Mesodermal cell (in vitro differentiated cells): ENCODE data around the gene SPINDOC. TPM values are rescaled to one million over a fixed set of nuclear protein-coding genes. Genes with fewer than 3 reads are reported as not detected.

Experiments
- H3K27ac ChIP-seq: 2 replicates; pipeline ENCODE4 v1.7.0; 2013; ENCODE audit warnings: mild to moderate bottlenecking, low read depth, low read length, moderate library complexity; ENCODE audit not compliant: severe bottlenecking
- H3K36me3 ChIP-seq: 2 replicates; pipeline ENCODE4 v1.7.1; 2013; ENCODE audit warnings: mild to moderate bottlenecking, low read length, moderate library complexity; ENCODE audit not compliant: control insufficient read depth, insufficient read depth
- H3K4me1 ChIP-seq: one replicate; pipeline ENCODE4 v1.7.1; 2013; ENCODE audit warnings: mild to moderate bottlenecking, low read length; ENCODE audit not compliant: insufficient read depth, control insufficient read depth, poor library complexity, severe bottlenecking
- H3K4me3 ChIP-seq: 2 replicates; pipeline ENCODE4 v1.7.0; 2013; ENCODE audit warnings: low read length, control low read depth, mild to moderate bottlenecking; ENCODE audit not compliant: insufficient read depth, poor library complexity, severe bottlenecking; ENCODE audit errors: extremely low read depth
- H3K9me3 ChIP-seq: 2 replicates; pipeline ENCODE4 v1.7.1; 2013; ENCODE audit warnings: mild to moderate bottlenecking, low read length, moderate library complexity; ENCODE audit not compliant: control insufficient read depth
- WGBS, 2 experiments: methylation state at CpG; one replicate each; pipeline ENCODE4 v1.1.5; 2013; ENCODE audit warnings: missing lambda C conversion rate in 2 of 2; ENCODE audit not compliant: insufficient coverage in 2 of 2; 5-methylcytosine and 5-hydroxymethylcytosine counted together
- polyA plus RNA-seq, 2 experiments: library from polyadenylated mRNA; stranded (reverse); fragments of 50-300 nt; gene quantifications; one replicate each; pipeline ENCODE4 v1.2.3, GENCODE V29; 2013

The SPINDOC gene
- 69.9 TPM for polyA plus RNA-seq (2013, experiment 1 of 2)
- polyA plus RNA-seq (2013, experiment 2 of 2): 52.9 TPM

GRCh38 chr11:63813035-63813562, at the start of gene SPINDOC:
SPINDOC (plus strand) TSS chr11:63813456; CDS start chr11:63813687, 231 bp downstream.
- WGBS, 2 experiments: 0 to 1% methylated on average over 36 to 50 of the region's 65 CpGs
- Histone ChIP-seq H3K36me3 (peaks cover 33% of the 10 kb centered on the region), H3K4me3 (peak within 1 kb of the TSS; percentile 89), H3K9me3 (no peaks in the 10 kb centered on the region), H3K27ac (peak within 1 kb of the TSS; percentile 73), H3K4me1 (peaks cover 13% of the 10 kb centered on the region)

GRCh38 chr11:63763496-63764339, 49.5 kb upstream of the SPINDOC start:
- WGBS, 2 experiments: 4 to 10% methylated on average over 42 to 62 of the region's 82 CpGs
- peak overlapping the region; percentile 41 for H3K27ac ChIP-seq
- H3K36me3 ChIP-seq: peaks cover 57% of the 10 kb centered on the region

GRCh38 chr11:63764340-63764678, 48.9 kb upstream of the SPINDOC start:
- 0 to 6% methylated on average over 2 to 16 of the region's 23 CpGs for WGBS, 2 experiments
- Histone ChIP-seq H3K27ac (no peak overlapping the region), H3K9me3 (no peaks in the 10 kb centered on the region), H3K4me3 (peak overlapping the region; percentile 40), H3K36me3 (peaks cover 51% of the 10 kb centered on the region), H3K4me1 (peaks cover 50% of the 10 kb centered on the region)

More at GRCh38 chr11:63763496-63764339, 49.5 kb upstream of the SPINDOC start:
- H3K4me3 ChIP-seq: peak overlapping the region; percentile 40
- peaks cover 50% of the 10 kb centered on the region for H3K4me1 ChIP-seq
- H3K9me3 ChIP-seq: no peaks in the 10 kb centered on the region

- H3K4me1 ChIP-seq: peaks cover 50% of the 10 kb centered on the region
Measured at GRCh38 chr11:63764679-63765647, 48.3 kb upstream of the SPINDOC start.

GRCh38 chr11:63765688-63766241, 47.5 kb upstream of the SPINDOC start:
- Histone ChIP-seq H3K4me3 (no peak overlapping the region), H3K4me1 (peaks cover 48% of the 10 kb centered on the region), H3K36me3 (peaks cover 40% of the 10 kb centered on the region), H3K27ac (no peak overlapping the region), H3K9me3 (no peaks in the 10 kb centered on the region)
- WGBS, 2 experiments: 84 to 88% methylated on average over 13 to 14 of the region's 18 CpGs

More at GRCh38 chr11:63764679-63765647, 48.3 kb upstream of the SPINDOC start:
- Histone ChIP-seq H3K36me3 (peaks cover 48% of the 10 kb centered on the region), H3K9me3 (no peaks in the 10 kb centered on the region), H3K27ac (no peak overlapping the region), H3K4me3 (no peak overlapping the region)
- 64 to 72% methylated on average over 12 to 19 of the region's 30 CpGs for WGBS, 2 experiments

GRCh38 chr11:63766531-63767235, 46.6 kb upstream of the SPINDOC start:
- peak overlapping the region; percentile 41 for H3K27ac ChIP-seq
- H3K4me3 ChIP-seq: peak overlapping the region; percentile 88
- H3K36me3 ChIP-seq: peaks cover 32% of the 10 kb centered on the region
- 76% methylated on average over 3 to 5 of the region's 7 CpGs for WGBS, 2 experiments
- H3K4me1 ChIP-seq: peaks cover 43% of the 10 kb centered on the region
- no peaks in the 10 kb centered on the region for H3K9me3 ChIP-seq

GRCh38 chr11:63767267-63767564, 46.0 kb upstream of the SPINDOC start:
- peaks cover 39% of the 10 kb centered on the region for H3K4me1 ChIP-seq
- H3K9me3 ChIP-seq: no peaks in the 10 kb centered on the region
- H3K36me3 ChIP-seq: peaks cover 32% of the 10 kb centered on the region
- 10 to 14% methylated on average over 2 to 4 of the region's 4 CpGs for WGBS, 2 experiments
- H3K4me3 ChIP-seq: peak overlapping the region; percentile 88
- peak overlapping the region; percentile 41 for H3K27ac ChIP-seq

- WGBS, 2 experiments: 0 to 1% methylated on average over 26 to 33 of the region's 34 CpGs
- Histone ChIP-seq H3K4me1 (peaks cover 36% of the 10 kb centered on the region), H3K4me3 (peak overlapping the region; percentile 88), H3K36me3 (peaks cover 32% of the 10 kb centered on the region), H3K27ac (peak overlapping the region; percentile 89), H3K9me3 (no peaks in the 10 kb centered on the region)
Measured at GRCh38 chr11:63767565-63768236, 45.6 kb upstream of the SPINDOC start.

GRCh38 chr11:63768237-63769041, 44.8 kb upstream of the SPINDOC start, which contains the start of gene ZFTA:
ZFTA (minus strand) TSS chr11:63768775; CDS start chr11:63768622, 153 bp downstream.
- H3K9me3 ChIP-seq: no peaks in the 10 kb centered on the region
- peaks cover 30% of the 10 kb centered on the region for H3K36me3 ChIP-seq
- peak within 1 kb of the TSS; percentile 88 for H3K4me3 ChIP-seq
- H3K4me1 ChIP-seq: peaks cover 32% of the 10 kb centered on the region
- WGBS, 2 experiments: 0% methylated on average over 58 to 78 of the region's 113 CpGs
- H3K27ac ChIP-seq: peak within 1 kb of the TSS; percentile 89
